H9 (cell line): ENCODE data around the gene LIMS2. TPM values are rescaled to one million over a fixed set of nuclear protein-coding genes. Genes with fewer than 3 reads are reported as not detected.
A peak's percentile ranks its signal among the peaks of the same experiment; 100 is the strongest.

ENCODE experiments used
- DNase-seq: peaks from one replicate; pipeline ENCODE4 v3.0.0-alpha.2; 2017
- H2AFZ ChIP-seq: one replicate; pipeline ENCODE4 v1.6.1; 2013; ENCODE audit warnings: mild to moderate bottlenecking, low read length, control low read depth, moderate library complexity
- H2AK5ac ChIP-seq: 2 replicates; pipeline ENCODE4 v1.6.1; 2013; ENCODE audit warnings: low read length, control low read depth, mixed read lengths; ENCODE audit not compliant: insufficient read length
- H2BK120ac ChIP-seq: one replicate; pipeline ENCODE4 v1.6.1; 2013; ENCODE audit warnings: low read depth, mild to moderate bottlenecking, low read length, control low read depth, inconsistent platforms; ENCODE audit not compliant: poor library complexity, severe bottlenecking
- H2BK12ac ChIP-seq: 2 replicates; pipeline ENCODE4 v1.6.1; 2013; ENCODE audit warnings: low read length, control low read depth, mixed read lengths, low read depth; ENCODE audit not compliant: insufficient read length
- H2BK15ac ChIP-seq: 2 replicates; pipeline ENCODE4 v1.6.1; 2013; ENCODE audit warnings: low read depth, low read length, control low read depth
- H2BK20ac ChIP-seq: one replicate; pipeline ENCODE4 v1.6.1; 2013; ENCODE audit warnings: low read depth, mild to moderate bottlenecking, low read length, control low read depth, inconsistent platforms; ENCODE audit not compliant: poor library complexity, severe bottlenecking
- H2BK5ac ChIP-seq: 2 replicates; pipeline ENCODE4 v1.6.1; 2013; ENCODE audit warnings: low read length, control low read depth, mixed read lengths; ENCODE audit not compliant: insufficient read length
- H3K14ac ChIP-seq: 2 replicates; pipeline ENCODE4 v1.6.1; 2013; ENCODE audit warnings: low read length, control low read depth; ENCODE audit not compliant: insufficient read depth
- H3K18ac ChIP-seq: 2 replicates; pipeline ENCODE4 v1.6.1; 2013; ENCODE audit warnings: low read depth, mild to moderate bottlenecking, mixed read lengths, low read length, control low read depth; ENCODE audit not compliant: insufficient read length
- H3K23ac ChIP-seq: 2 replicates; pipeline ENCODE4 v1.6.1; 2013; ENCODE audit warnings: low read length, control low read depth, mixed read lengths, low read depth; ENCODE audit not compliant: insufficient read length
- H3K23me2 ChIP-seq: 2 replicates; pipeline ENCODE4 v1.6.1; 2013; ENCODE audit warnings: low read depth, mild to moderate bottlenecking, mixed read lengths, low read length, control low read depth; ENCODE audit not compliant: insufficient read length, poor library complexity, severe bottlenecking
- H3K27ac ChIP-seq: 2 replicates; pipeline ENCODE4 v1.5.1; 2013; ENCODE audit warnings: low read length, control low read depth, mixed read lengths, low read depth; ENCODE audit not compliant: insufficient read length
- H3K27me3 ChIP-seq: 2 replicates; pipeline ENCODE4 v1.6.1; 2013; ENCODE audit warnings: low read length, control low read depth, inconsistent platforms; ENCODE audit not compliant: insufficient read depth
- H3K4ac ChIP-seq: 2 replicates; pipeline ENCODE4 v1.6.1; 2013; ENCODE audit warnings: low read depth, mild to moderate bottlenecking, control low read depth, inconsistent platforms, low read length, moderate library complexity
- H3K4me1 ChIP-seq: 2 replicates; pipeline ENCODE4 v1.6.1; 2013; ENCODE audit warnings: low read length, control low read depth, inconsistent platforms; ENCODE audit not compliant: insufficient read depth
- H3K4me2 ChIP-seq: 2 replicates; pipeline ENCODE4 v1.6.1; 2013; ENCODE audit warnings: low read length, control low read depth, mixed read lengths; ENCODE audit not compliant: insufficient read length, insufficient read depth
- H3K56ac ChIP-seq: 2 replicates; pipeline ENCODE4 v1.6.1; 2013; ENCODE audit warnings: low read depth, mild to moderate bottlenecking, mixed read lengths, low read length, control low read depth; ENCODE audit not compliant: insufficient read length
- H3K79me1 ChIP-seq: 2 replicates; pipeline ENCODE4 v1.6.1; 2013; ENCODE audit warnings: low read depth, mild to moderate bottlenecking, moderate library complexity, low read length, control low read depth, inconsistent platforms; ENCODE audit not compliant: insufficient read depth, poor library complexity, severe bottlenecking
- H3K79me2 ChIP-seq: 2 replicates; pipeline ENCODE4 v1.6.1; 2013; ENCODE audit warnings: low read length, control low read depth, inconsistent platforms; ENCODE audit not compliant: insufficient read depth
- H3K9ac ChIP-seq: 2 replicates; pipeline ENCODE4 v1.6.1; 2013; ENCODE audit warnings: low read length, control low read depth, mixed read lengths; ENCODE audit not compliant: insufficient read length; ENCODE audit errors: extremely low read depth
- H3K9me3 ChIP-seq: one replicate; pipeline ENCODE4 v1.6.1; 2013; ENCODE audit warnings: low read depth, low read length, inconsistent platforms; ENCODE audit not compliant: control insufficient read depth
- H3T11ph ChIP-seq: one replicate; pipeline ENCODE4 v1.6.1; 2013; ENCODE audit warnings: mild to moderate bottlenecking, low read length, control low read depth, inconsistent platforms
- H4K20me1 ChIP-seq: one replicate; pipeline ENCODE4 v1.6.1; 2013; ENCODE audit not compliant: control insufficient read depth, insufficient read length, insufficient read depth
- H4K5ac ChIP-seq: 2 replicates; pipeline ENCODE4 v1.6.1; 2013; ENCODE audit warnings: low read depth, mild to moderate bottlenecking, mixed read lengths, low read length, control low read depth; ENCODE audit not compliant: insufficient read length
- H4K8ac ChIP-seq: replicated peaks from 2 replicates; pipeline ENCODE4 v1.6.1; 2013; ENCODE audit warnings: low read length, control low read depth, mixed read lengths, low read depth; ENCODE audit not compliant: insufficient read length
- H4K91ac ChIP-seq: 2 replicates; pipeline ENCODE4 v1.6.1; 2013; ENCODE audit warnings: low read depth, mild to moderate bottlenecking, moderate library complexity, mixed read lengths, low read length, control low read depth; ENCODE audit not compliant: insufficient read length
- H3K27ac Mint-ChIP-seq, 3 experiments: 2 replicates in 2 of 3; 3 replicates in 1 of 3; pipeline ENCODE4 v1.8.0; 2020 to 2021; ENCODE audit warnings: mixed read lengths in 3 of 3, mild to moderate bottlenecking in 1 of 3, moderate library complexity in 1 of 3
- H3K27me3 Mint-ChIP-seq: 2 replicates; pipeline ENCODE4 v1.8.0; 2021; ENCODE audit warnings: low read depth, mild to moderate bottlenecking, moderate library complexity, mixed read lengths
- H3K36me3 Mint-ChIP-seq, 3 experiments: 2 replicates in 2 of 3; 3 replicates in 1 of 3; pipeline ENCODE4 v1.8.0; 2020 to 2021; ENCODE audit warnings: low read depth in 3 of 3, mixed read lengths in 3 of 3; ENCODE audit not compliant: insufficient read depth in 1 of 3
- H3K4me1 Mint-ChIP-seq, 2 experiments: 2 replicates each; pipeline ENCODE4 v1.8.0; 2020; ENCODE audit warnings: mixed read lengths in 2 of 2
- H3K4me3 Mint-ChIP-seq, 2 experiments: 2 replicates in 1 of 2; 3 replicates in 1 of 2; pipeline ENCODE4 v1.8.0; 2020 to 2021; ENCODE audit warnings: mild to moderate bottlenecking in 2 of 2, mixed read lengths in 2 of 2, moderate library complexity in 1 of 2
- H3K9me3 Mint-ChIP-seq, 2 experiments: 2 replicates in 1 of 2; 3 replicates in 1 of 2; pipeline ENCODE4 v1.8.0; 2020; ENCODE audit warnings: mild to moderate bottlenecking in 2 of 2, mixed read lengths in 2 of 2, moderate library complexity in 1 of 2
- WGBS: extraction: QIAGEN DNeasy Blood & Tissue Kit; methylation state at CpG from one replicate; pipeline ENCODE4 v1.1.7; 2013; ENCODE audit warnings: missing lambda C conversion rate, low lambda C conversion rate, mixed read lengths; ENCODE audit not compliant: insufficient read length; ENCODE audit errors: extremely low coverage; 5-methylcytosine and 5-hydroxymethylcytosine counted together
- total RNA-seq: library from RNA; stranded (reverse); gene quantifications from 2 replicates; pipeline ENCODE4 v1.2.1, GENCODE V29; 2021
- TF ChIP-seq, protein P1 (sequence below): fragments of 200-600 bp; sonication (generic); conservative IDR thresholded peaks from 3 replicates; pipeline ENCODE4 v1.8.0; 2021; ENCODE audit warnings: antibody characterized with exemption, mild to moderate bottlenecking

The LIMS2 gene
- total RNA-seq, 1 experiment from 2014 or later, result 5.9 TPM

DNA sequence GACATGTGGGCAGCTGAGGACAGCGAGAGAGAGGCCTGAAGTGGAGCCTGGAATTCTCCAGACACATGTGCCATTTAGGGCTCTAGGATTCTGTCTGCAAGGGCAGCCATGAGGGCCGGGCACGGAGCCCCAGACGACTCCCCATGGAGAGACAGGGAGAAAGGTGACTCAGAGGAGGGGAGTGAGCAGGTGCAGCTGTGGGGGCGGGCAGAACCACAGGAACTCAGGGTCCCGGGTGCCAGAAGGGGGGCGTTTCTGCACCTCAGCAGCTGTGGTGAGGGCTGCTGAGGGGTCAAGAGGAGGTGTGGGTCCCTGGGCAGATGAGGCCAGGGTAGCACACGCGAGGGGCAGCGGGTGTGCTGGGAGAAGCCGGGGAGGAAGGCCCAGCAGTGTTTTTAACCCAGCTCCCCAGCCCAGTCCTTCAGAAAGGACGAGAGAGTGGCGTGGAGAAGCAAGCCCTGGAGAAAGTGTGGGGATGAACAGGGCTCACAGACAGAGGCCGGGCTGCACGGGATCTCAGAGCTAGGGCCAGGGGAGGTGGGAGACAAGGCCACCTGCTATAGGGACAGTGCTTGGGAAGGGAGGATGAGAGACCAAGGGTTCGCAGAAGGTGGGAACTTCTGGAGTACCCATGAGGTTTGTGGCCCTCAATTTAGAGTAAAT lies 21.8 kb downstream of the LIMS2 start:
- Histone ChIP-seq H3K27me3 (no peaks in the 10 kb centered on the region), H3K79me2 (no peaks in the 10 kb centered on the region), H2BK20ac (no peak overlapping the region), H3K4ac (no peak overlapping the region), H3K18ac (no peak overlapping the region), H3K27ac (no peak overlapping the region), H4K8ac (no peak overlapping the region), H3K9ac (no peak overlapping the region), H2BK120ac (no peak overlapping the region), H2AFZ (no peak overlapping the region), H2BK15ac (no peak overlapping the region), H4K91ac (no peak overlapping the region), H2AK5ac (no peak overlapping the region), H3K4me2 (no peak overlapping the region), H3K79me1 (no peaks in the 10 kb centered on the region), H3K4me1 (no peaks in the 10 kb centered on the region), H4K20me1 (no peaks in the 10 kb centered on the region), H3K9me3 (no peaks in the 10 kb centered on the region), H4K5ac (no peak overlapping the region), H3T11ph (no peak overlapping the region), H2BK12ac (no peak overlapping the region), H3K23ac (no peak overlapping the region), H3K56ac (no peak overlapping the region), H3K23me2 (peaks cover 4% of the 10 kb centered on the region), H2BK5ac (no peak overlapping the region), H3K14ac (no peak overlapping the region; the same call in 1 of the 2 replicates)
- TF ChIP-seq, protein P1, sequence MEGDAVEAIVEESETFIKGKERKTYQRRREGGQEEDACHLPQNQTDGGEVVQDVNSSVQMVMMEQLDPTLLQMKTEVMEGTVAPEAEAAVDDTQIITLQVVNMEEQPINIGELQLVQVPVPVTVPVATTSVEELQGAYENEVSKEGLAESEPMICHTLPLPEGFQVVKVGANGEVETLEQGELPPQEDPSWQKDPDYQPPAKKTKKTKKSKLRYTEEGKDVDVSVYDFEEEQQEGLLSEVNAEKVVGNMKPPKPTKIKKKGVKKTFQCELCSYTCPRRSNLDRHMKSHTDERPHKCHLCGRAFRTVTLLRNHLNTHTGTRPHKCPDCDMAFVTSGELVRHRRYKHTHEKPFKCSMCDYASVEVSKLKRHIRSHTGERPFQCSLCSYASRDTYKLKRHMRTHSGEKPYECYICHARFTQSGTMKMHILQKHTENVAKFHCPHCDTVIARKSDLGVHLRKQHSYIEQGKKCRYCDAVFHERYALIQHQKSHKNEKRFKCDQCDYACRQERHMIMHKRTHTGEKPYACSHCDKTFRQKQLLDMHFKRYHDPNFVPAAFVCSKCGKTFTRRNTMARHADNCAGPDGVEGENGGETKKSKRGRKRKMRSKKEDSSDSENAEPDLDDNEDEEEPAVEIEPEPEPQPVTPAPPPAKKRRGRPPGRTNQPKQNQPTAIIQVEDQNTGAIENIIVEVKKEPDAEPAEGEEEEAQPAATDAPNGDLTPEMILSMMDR, result no peak
- peaks cover 11 to 20% of the 10 kb centered on the region in 2 experiments for H3K4me1 Mint-ChIP-seq
- no peaks in the 10 kb centered on the region for H3K36me3 Mint-ChIP-seq
- no peak overlapping the region for H3K4me3 Mint-ChIP-seq
- no CpG with 5 or more reads among the region's 16 CpGs for WGBS
- no peaks in the 10 kb centered on the region for H3K9me3 Mint-ChIP-seq
- DNase-seq, result no peak
- peaks cover 5% of the 10 kb centered on the region for H3K27me3 Mint-ChIP-seq
- peak overlapping the region in 1 of 3 experiments; percentile 57; a peak in 2 of 7 replicates for H3K27ac Mint-ChIP-seq
